NCI-H526 (cell line): ENCODE measurements around the gene GSDME.

Source experiments
- DNase-seq, 2 experiments: peaks; one replicate each; lab custom pipeline; 2025; lab: John Stamatoyannopoulos, UW

The GSDME gene

GRCh38 chr7:24704311-24704710 lies 53.0 kb downstream of the GSDME start:
- no peak for DNase-seq

GRCh38 chr7:24703296-24703695 lies 54.0 kb downstream of the GSDME start:
- no peak for DNase-seq

- DNase-seq = no peak
Measured at GRCh38 chr7:24702755-24703154, 54.5 kb downstream of the GSDME start.

- DNase-seq = no peak
Measured at GRCh38 chr7:24701261-24702235, 55.7 kb downstream of the GSDME start.

GRCh38 chr7:24700521-24701260 lies 56.6 kb downstream of the GSDME start:
- DNase-seq = no peak

- no peak for DNase-seq
Measured at GRCh38 chr7:24698531-24699266, 58.6 kb downstream of the GSDME start.

GRCh38 chr7:24697416-24697815 lies 59.8 kb downstream of the GSDME start:
- DNase-seq = no peak

GRCh38 chr7:24692592-24692991 lies 64.7 kb downstream of the GSDME start:
- no peak for DNase-seq

- DNase-seq = no peak
Measured at GRCh38 chr7:24690251-24690650, 67.0 kb downstream of the GSDME start.

GRCh38 chr7:24685708-24686107 lies 71.6 kb downstream of the GSDME start:
- peak; percentile 1 to 35 for DNase-seq

- no peak for DNase-seq
Measured at GRCh38 chr7:24670782-24671181, 86.5 kb downstream of the GSDME start.

- no peak for DNase-seq
Measured at GRCh38 chr7:24669971-24670591, 87.2 kb downstream of the GSDME start.

GRCh38 chr7:24668927-24669635 lies 88.2 kb downstream of the GSDME start:
- DNase-seq = no peak

GRCh38 chr7:24665564-24666294 lies 91.5 kb downstream of the GSDME start:
- DNase-seq = peak; percentile 76 to 82

- no peak for DNase-seq
Measured at GRCh38 chr7:24660546-24660945, 96.7 kb downstream of the GSDME start.

- DNase-seq = no peak
Measured at GRCh38 chr7:24659505-24659904, 97.8 kb downstream of the GSDME start.

GRCh38 chr7:24657980-24658379 lies 99.3 kb downstream of the GSDME start:
- DNase-seq = no peak

- DNase-seq = no peak
Measured at GRCh38 chr7:24656608-24657007, 100.7 kb downstream of the GSDME start.

GRCh38 chr7:24654305-24654704 lies 103.0 kb downstream of the GSDME start:
- no peak for DNase-seq

- no peak for DNase-seq
Measured at GRCh38 chr7:24653316-24654085, 103.8 kb downstream of the GSDME start.
